Stimulated activated naive B cell treated with anti-CD40 and anti-IgM and Interleukin-4, amounts not matched to agents 10 μg/mL and 1 μg/mL and 100 μg/mL, for 72 hours (primary cell): Measurements from ENCODE around the gene FOXC1.

Experiments used
- ATAC-seq, 2 donors: fragments of 150-1000 bp; cut with Tn5 transposase; replicated peaks; 2 replicates each; pipeline ENCODE4 v1.10.0; 2021; ENCODE audit warnings: moderate library complexity in 1 of 2
- DNase-seq: peaks from one replicate; pipeline ENCODE4 v3.0.0; 2021
- H3K27ac Mint-ChIP-seq: one replicate; pipeline ENCODE4 v1.8.0; 2022; ENCODE audit warnings: mild to moderate bottlenecking, mixed read lengths
- H3K27me3 Mint-ChIP-seq, 2 donors: one replicate each; pipeline ENCODE4 v1.8.0; 2022; ENCODE audit warnings: mixed read lengths in 2 of 2
- H3K36me3 Mint-ChIP-seq, 2 donors: one replicate each; pipeline ENCODE4 v1.8.0; 2022; ENCODE audit warnings: mixed read lengths in 2 of 2, mild to moderate bottlenecking in 1 of 2
- H3K4me1 Mint-ChIP-seq, 2 donors: one replicate each; pipeline ENCODE4 v1.8.0; 2022; ENCODE audit warnings: mixed read lengths in 2 of 2, mild to moderate bottlenecking in 1 of 2
- H3K4me3 Mint-ChIP-seq, 2 donors: one replicate each; pipeline ENCODE4 v1.8.0; 2022; ENCODE audit warnings: mild to moderate bottlenecking in 2 of 2, mixed read lengths in 2 of 2, moderate library complexity in 1 of 2
- H3K9me3 Mint-ChIP-seq, 2 donors: one replicate each; pipeline ENCODE4 v1.8.0; 2022; ENCODE audit warnings: mixed read lengths in 2 of 2, mild to moderate bottlenecking in 1 of 2

FOXC1 gene

DNA sequence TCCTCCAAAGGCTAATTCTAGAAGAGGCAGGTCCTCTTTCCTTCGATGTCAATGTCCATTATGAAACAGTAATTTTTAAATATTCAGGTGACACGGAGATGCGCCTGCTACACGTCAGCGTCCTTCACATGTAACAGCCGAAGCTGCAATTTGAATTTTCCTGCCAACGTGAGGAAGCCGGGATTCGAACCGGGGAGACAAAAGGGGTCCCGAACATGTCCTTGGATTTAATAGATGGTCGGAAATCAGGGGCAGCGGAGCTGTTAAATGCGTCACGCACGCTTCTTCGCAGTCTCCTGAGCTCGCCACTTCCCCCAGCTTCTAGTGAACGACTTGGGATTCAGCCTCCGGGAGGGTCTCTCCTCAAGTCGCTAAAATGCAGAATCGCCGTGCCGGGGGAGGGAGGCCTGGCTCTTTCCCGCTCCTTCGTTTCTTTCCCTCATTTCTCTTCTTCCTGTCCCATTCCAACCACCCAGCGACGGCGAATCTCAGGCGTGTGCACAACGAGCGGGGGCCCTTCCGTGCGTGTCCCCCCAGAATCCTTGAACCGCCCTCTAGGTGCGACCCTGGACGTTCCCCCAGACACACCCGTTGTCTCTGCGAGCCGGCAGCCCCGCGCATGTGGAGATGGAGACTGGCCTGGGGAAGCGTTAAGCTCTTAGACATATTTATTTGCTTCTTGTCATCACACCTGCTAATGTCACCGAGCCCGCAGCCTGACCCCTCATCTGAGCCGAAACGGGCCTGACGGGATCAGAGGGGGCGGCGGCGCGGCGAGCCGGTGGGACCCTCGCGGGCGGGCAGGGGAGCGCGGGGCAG lies 1.3 kb upstream of the FOXC1 start:
- H3K4me3 Mint-ChIP-seq: peak overlapping the region; percentile 56 to 60
- DNase-seq (no peak), ATAC-seq (no peak)
- peaks cover 37 to 55% of the 10 kb centered on the region in 2 donors for H3K4me1 Mint-ChIP-seq
- no peaks in the 10 kb centered on the region for H3K9me3 Mint-ChIP-seq
- peaks cover 2 to 5% of the 10 kb centered on the region in 2 donors for H3K36me3 Mint-ChIP-seq
- H3K27me3 Mint-ChIP-seq: peaks cover 51 to 60% of the 10 kb centered on the region in 2 donors
- H3K27ac Mint-ChIP-seq: peak overlapping the region; percentile 89

- H3K4me3 Mint-ChIP-seq: peak overlapping the region; percentile 73 to 74
- peaks cover 2 to 5% of the 10 kb centered on the region in 2 donors for H3K36me3 Mint-ChIP-seq
- H3K27me3 Mint-ChIP-seq: peaks cover 47 to 53% of the 10 kb centered on the region in 2 donors
- peaks cover 37 to 50% of the 10 kb centered on the region in 2 donors for H3K4me1 Mint-ChIP-seq
- no peak overlapping the region for H3K27ac Mint-ChIP-seq
- ATAC-seq: peak in 1 of 2 donors; percentile 2
- no peaks in the 10 kb centered on the region for H3K9me3 Mint-ChIP-seq
- no peak for DNase-seq
Observed at GRCh38 chr6:1609041-1609647, 571 bp upstream of the FOXC1 start.

DNA sequence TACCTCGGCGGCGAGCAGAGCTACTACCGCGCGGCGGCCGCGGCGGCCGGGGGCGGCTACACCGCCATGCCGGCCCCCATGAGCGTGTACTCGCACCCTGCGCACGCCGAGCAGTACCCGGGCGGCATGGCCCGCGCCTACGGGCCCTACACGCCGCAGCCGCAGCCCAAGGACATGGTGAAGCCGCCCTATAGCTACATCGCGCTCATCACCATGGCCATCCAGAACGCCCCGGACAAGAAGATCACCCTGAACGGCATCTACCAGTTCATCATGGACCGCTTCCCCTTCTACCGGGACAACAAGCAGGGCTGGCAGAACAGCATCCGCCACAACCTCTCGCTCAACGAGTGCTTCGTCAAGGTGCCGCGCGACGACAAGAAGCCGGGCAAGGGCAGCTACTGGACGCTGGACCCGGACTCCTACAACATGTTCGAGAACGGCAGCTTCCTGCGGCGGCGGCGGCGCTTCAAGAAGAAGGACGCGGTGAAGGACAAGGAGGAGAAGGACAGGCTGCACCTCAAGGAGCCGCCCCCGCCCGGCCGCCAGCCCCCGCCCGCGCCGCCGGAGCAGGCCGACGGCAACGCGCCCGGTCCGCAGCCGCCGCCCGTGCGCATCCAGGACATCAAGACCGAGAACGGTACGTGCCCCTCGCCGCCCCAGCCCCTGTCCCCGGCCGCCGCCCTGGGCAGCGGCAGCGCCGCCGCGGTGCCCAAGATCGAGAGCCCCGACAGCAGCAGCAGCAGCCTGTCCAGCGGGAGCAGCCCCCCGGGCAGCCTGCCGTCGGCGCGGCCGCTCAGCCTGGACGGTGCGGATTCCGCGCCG lies 994 bp downstream of the FOXC1 start:
- H3K4me1 Mint-ChIP-seq: peaks cover 32 to 45% of the 10 kb centered on the region in 2 donors
- peak; percentile 37 to 43 for ATAC-seq
- peaks cover 42 to 52% of the 10 kb centered on the region in 2 donors for H3K27me3 Mint-ChIP-seq
- H3K36me3 Mint-ChIP-seq: peaks cover 2 to 5% of the 10 kb centered on the region in 2 donors
- H3K9me3 Mint-ChIP-seq: no peaks in the 10 kb centered on the region
- DNase-seq: no peak
- H3K27ac Mint-ChIP-seq: peak overlapping the region; percentile 90
- H3K4me3 Mint-ChIP-seq: peak overlapping the region; percentile 82 to 83

- no peak for ATAC-seq
- Mint-ChIP-seq H3K4me3 (no peak overlapping the region), H3K36me3 (peaks cover 2 to 5% of the 10 kb centered on the region in 2 donors), H3K27me3 (peaks cover 37 to 48% of the 10 kb centered on the region in 2 donors), H3K9me3 (no peaks in the 10 kb centered on the region), H3K27ac (no peak overlapping the region), H3K4me1 (peaks cover 29 to 39% of the 10 kb centered on the region in 2 donors)
- DNase-seq: no peak
Observed at GRCh38 chr6:1611322-1611571, 1.5 kb downstream of the FOXC1 start.

GRCh38 chr6:1611572-1612298 lies 2.0 kb downstream of the FOXC1 start:
- peaks cover 34 to 45% of the 10 kb centered on the region in 2 donors for H3K27me3 Mint-ChIP-seq

GRCh38 chr6:1612299-1612973 lies 2.7 kb downstream of the FOXC1 start:
- no peak for ATAC-seq
- Mint-ChIP-seq H3K4me1 (peaks cover 19 to 27% of the 10 kb centered on the region in 2 donors), H3K9me3 (no peaks in the 10 kb centered on the region), H3K27me3 (peaks cover 34 to 45% of the 10 kb centered on the region in 2 donors), H3K4me3 (peak overlapping the region; percentile 76 to 80), H3K36me3 (peaks cover 2 to 5% of the 10 kb centered on the region in 2 donors), H3K27ac (peak overlapping the region; percentile 91)
- no peak for DNase-seq

More at GRCh38 chr6:1611572-1612298, 2.0 kb downstream of the FOXC1 start:
- ATAC-seq: no peak
- H3K4me3 Mint-ChIP-seq: peak overlapping the region; percentile 76 to 80
- H3K4me1 Mint-ChIP-seq: peaks cover 25 to 34% of the 10 kb centered on the region in 2 donors
- DNase-seq: no peak
- peaks cover 2 to 5% of the 10 kb centered on the region in 2 donors for H3K36me3 Mint-ChIP-seq
- H3K9me3 Mint-ChIP-seq: no peaks in the 10 kb centered on the region
- peak overlapping the region; percentile 91 for H3K27ac Mint-ChIP-seq

GRCh38 chr6:1612974-1613306 lies 3.2 kb downstream of the FOXC1 start:
- Mint-ChIP-seq H3K27ac (no peak overlapping the region), H3K27me3 (peaks cover 34 to 45% of the 10 kb centered on the region in 2 donors), H3K4me3 (no peak overlapping the region), H3K4me1 (peaks cover 15 to 22% of the 10 kb centered on the region in 2 donors), H3K9me3 (no peaks in the 10 kb centered on the region), H3K36me3 (peaks cover 2 to 5% of the 10 kb centered on the region in 2 donors)
- DNase-seq: no peak
- ATAC-seq: no peak

DNA sequence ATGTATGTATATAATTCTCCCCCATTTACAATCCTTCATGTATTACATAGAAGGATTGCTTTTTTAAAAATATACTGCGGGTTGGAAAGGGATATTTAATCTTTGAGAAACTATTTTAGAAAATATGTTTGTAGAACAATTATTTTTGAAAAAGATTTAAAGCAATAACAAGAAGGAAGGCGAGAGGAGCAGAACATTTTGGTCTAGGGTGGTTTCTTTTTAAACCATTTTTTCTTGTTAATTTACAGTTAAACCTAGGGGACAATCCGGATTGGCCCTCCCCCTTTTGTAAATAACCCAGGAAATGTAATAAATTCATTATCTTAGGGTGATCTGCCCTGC lies 3.6 kb downstream of the FOXC1 start:
- peaks cover 13 to 19% of the 10 kb centered on the region in 2 donors for H3K4me1 Mint-ChIP-seq
- peaks cover 34 to 45% of the 10 kb centered on the region in 2 donors for H3K27me3 Mint-ChIP-seq
- peak overlapping the region; percentile 9 for H3K27ac Mint-ChIP-seq
- H3K9me3 Mint-ChIP-seq: no peaks in the 10 kb centered on the region
- no peak for ATAC-seq
- H3K4me3 Mint-ChIP-seq: no peak overlapping the region
- DNase-seq: no peak
- peaks cover 2 to 6% of the 10 kb centered on the region in 2 donors for H3K36me3 Mint-ChIP-seq

GRCh38 chr6:1613688-1614447 lies 4.2 kb downstream of the FOXC1 start:
- ATAC-seq (no peak), DNase-seq (no peak)
- H3K4me3 Mint-ChIP-seq: no peak overlapping the region
- peaks cover 34 to 45% of the 10 kb centered on the region in 2 donors for H3K27me3 Mint-ChIP-seq
- peaks cover 10 to 19% of the 10 kb centered on the region in 2 donors for H3K4me1 Mint-ChIP-seq
- H3K27ac Mint-ChIP-seq: peak overlapping the region; percentile 9
- H3K9me3 Mint-ChIP-seq: no peaks in the 10 kb centered on the region
- peaks cover 2 to 6% of the 10 kb centered on the region in 2 donors for H3K36me3 Mint-ChIP-seq

DNA sequence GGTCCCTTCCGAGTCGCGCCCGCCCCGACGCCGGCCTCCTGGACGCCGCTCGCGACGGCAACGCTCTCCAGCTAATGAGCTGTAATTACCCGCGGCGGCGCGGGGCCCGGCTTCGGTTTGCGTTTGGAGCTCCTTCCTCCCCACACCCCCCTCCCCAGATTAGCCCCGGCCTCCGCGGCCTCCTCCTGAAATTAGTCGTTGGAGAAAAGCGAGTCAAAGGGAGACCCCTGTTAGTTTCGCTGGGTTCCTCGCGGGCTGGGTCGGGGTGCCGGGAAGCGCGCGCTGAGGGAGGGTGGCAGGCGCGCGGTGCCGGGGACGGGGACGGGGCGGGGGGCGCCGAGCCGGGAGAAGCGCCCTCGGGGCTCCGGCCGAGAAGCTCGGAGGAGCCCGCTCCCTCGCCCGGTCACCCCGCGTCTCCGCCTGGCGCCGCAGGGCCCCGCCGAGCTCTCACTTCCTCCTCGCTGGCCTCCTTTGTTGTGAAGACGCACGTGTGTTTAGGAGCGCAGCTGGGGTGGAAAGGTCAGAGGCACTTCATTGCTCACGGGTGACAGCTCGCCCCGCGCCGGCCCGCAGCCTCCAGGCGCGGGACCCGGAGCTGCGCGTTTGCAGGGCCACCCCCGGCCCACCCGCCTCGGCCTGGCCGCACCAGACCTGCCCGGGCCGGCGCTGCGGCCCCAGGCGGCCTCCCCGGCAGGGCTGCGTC lies 4.9 kb downstream of the FOXC1 start:
- no peaks in the 10 kb centered on the region for H3K9me3 Mint-ChIP-seq
- no peak overlapping the region for H3K27ac Mint-ChIP-seq
- H3K4me1 Mint-ChIP-seq: peaks cover 12 to 23% of the 10 kb centered on the region in 2 donors
- H3K27me3 Mint-ChIP-seq: peaks cover 34 to 52% of the 10 kb centered on the region in 2 donors
- DNase-seq (peak; percentile 44), ATAC-seq (peak; percentile 68 to 80)
- H3K36me3 Mint-ChIP-seq: peaks cover 2 to 6% of the 10 kb centered on the region in 2 donors
- H3K4me3 Mint-ChIP-seq: peak overlapping the region in 1 of 2 donors; percentile 30

GRCh38 chr6:1615151-1615852 lies 5.6 kb downstream of the FOXC1 start:
- Mint-ChIP-seq H3K4me1 (peaks cover 14 to 27% of the 10 kb centered on the region in 2 donors), H3K27me3 (peaks cover 34 to 56% of the 10 kb centered on the region in 2 donors), H3K36me3 (peaks cover 2 to 6% of the 10 kb centered on the region in 2 donors), H3K4me3 (no peak overlapping the region), H3K9me3 (no peaks in the 10 kb centered on the region), H3K27ac (no peak overlapping the region)
- no peak for ATAC-seq
- DNase-seq: no peak

- no peak for ATAC-seq
Observed at GRCh38 chr6:1615853-1616420, 6.2 kb downstream of the FOXC1 start.

More at GRCh38 chr6:1615853-1616420, 6.2 kb downstream of the FOXC1 start:
- Mint-ChIP-seq H3K36me3 (peaks cover 0 to 4% of the 10 kb centered on the region in 2 donors), H3K27ac (no peak overlapping the region), H3K9me3 (no peaks in the 10 kb centered on the region), H3K27me3 (peaks cover 31 to 49% of the 10 kb centered on the region in 2 donors), H3K4me3 (no peak overlapping the region), H3K4me1 (peaks cover 10 to 21% of the 10 kb centered on the region in 2 donors)
- no peak for DNase-seq
